Activated effector memory CD4-positive, alpha-beta T cell treated with Interleukin-2 at 50 U/mL for 16 hours (primary cell): ENCODE data around the gene RAD23B.
"Not testable (repeated sequence)": the region's sequence is repeated elsewhere in the genome, so short reads cannot be mapped to it uniquely, and the experiment has no call there.

ENCODE experiments used
- DNase-seq: peaks from one replicate; pipeline ENCODE4 v3.0.0-alpha.2; 2020

RAD23B gene

GRCh38 chr9:107294756-107295155, 11.7 kb downstream of the RAD23B start:
- DNase-seq, result no peak

GRCh38 chr9:107295995-107296394, 12.9 kb downstream of the RAD23B start:
- no peak for DNase-seq

- DNase-seq, result not testable (repeated sequence)
Measured at GRCh38 chr9:107296592-107296991, 13.5 kb downstream of the RAD23B start.

- no peak for DNase-seq
Measured at GRCh38 chr9:107299437-107299836, 16.4 kb downstream of the RAD23B start.

- no peak for DNase-seq
Measured at GRCh38 chr9:107306308-107306707, 23.2 kb downstream of the RAD23B start.

- DNase-seq, result no peak
Measured at GRCh38 chr9:107307331-107307730, 24.3 kb downstream of the RAD23B start.

- DNase-seq, result no peak
Measured at GRCh38 chr9:107308461-107308860, 25.4 kb downstream of the RAD23B start.

- DNase-seq, result no peak
Measured at GRCh38 chr9:107309271-107309670, 26.2 kb downstream of the RAD23B start.

- no peak for DNase-seq
Measured at GRCh38 chr9:107312376-107313050, 29.4 kb downstream of the RAD23B start.

GRCh38 chr9:107313555-107314096, 30.5 kb downstream of the RAD23B start:
- DNase-seq, result no peak

- no peak for DNase-seq
Measured at GRCh38 chr9:107314763-107315162, 31.7 kb downstream of the RAD23B start.

- DNase-seq, result no peak
Measured at GRCh38 chr9:107316795-107317661, 33.9 kb downstream of the RAD23B start.

GRCh38 chr9:107322643-107323042, 39.6 kb downstream of the RAD23B start:
- DNase-seq, result no peak

GRCh38 chr9:107323836-107324585, 40.9 kb downstream of the RAD23B start:
- no peak for DNase-seq

- DNase-seq, result no peak
Measured at GRCh38 chr9:107325842-107326241, 42.8 kb downstream of the RAD23B start.

GRCh38 chr9:107328510-107328909, 45.4 kb downstream of the RAD23B start:
- DNase-seq, result no peak

- DNase-seq, result no peak
Measured at GRCh38 chr9:107330420-107330819, 47.3 kb downstream of the RAD23B start.

- DNase-seq, result no peak
Measured at GRCh38 chr9:107332883-107333282, 49.8 kb downstream of the RAD23B start.

- DNase-seq, result no peak
Measured at GRCh38 chr9:107333363-107333762, 50.3 kb downstream of the RAD23B start.

GRCh38 chr9:107334103-107334776, 51.2 kb downstream of the RAD23B start:
- DNase-seq, result no peak

GRCh38 chr9:107335331-107335730, 52.3 kb downstream of the RAD23B start:
- DNase-seq, result no peak

- DNase-seq, result no peak
Measured at GRCh38 chr9:107336718-107337360, 53.8 kb downstream of the RAD23B start.
